DMS53 treated with DMSO at 0.1 percent for 48 hours (cell line): ENCODE measurements around the gene MALT1.

Experiments
- DNase-seq: peaks from one replicate; lab custom pipeline; 2025; ENCODE audit not compliant: unreplicated experiment; lab: John Stamatoyannopoulos, UW

Gene MALT1

DNA sequence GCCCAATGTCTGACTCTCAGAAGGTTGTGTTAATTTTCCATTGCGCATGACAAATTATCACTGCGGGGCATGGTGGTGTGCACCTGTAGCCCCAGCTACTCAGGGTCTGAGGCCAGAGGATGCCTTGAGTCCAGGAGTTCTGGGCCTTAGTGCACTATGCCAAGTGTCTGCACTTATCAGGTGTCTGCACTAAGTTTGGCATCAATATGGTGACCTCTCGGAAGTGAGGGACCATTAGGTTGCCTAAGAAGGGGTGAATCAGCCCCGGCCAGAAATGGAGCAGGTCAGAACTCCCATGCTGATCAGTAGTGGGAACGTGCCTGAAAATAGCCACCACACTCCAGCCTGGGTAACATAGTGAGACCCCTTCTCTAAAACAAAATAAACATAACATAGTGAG is 131.7 kb downstream of the MALT1 start:
- no peak for DNase-seq

- DNase-seq = no peak
These were observed 132.7 kb downstream of the MALT1 start for GRCh38 chr18:58803978-58804377.
